ENCODE results near the gene ADARB2.

DNA sequence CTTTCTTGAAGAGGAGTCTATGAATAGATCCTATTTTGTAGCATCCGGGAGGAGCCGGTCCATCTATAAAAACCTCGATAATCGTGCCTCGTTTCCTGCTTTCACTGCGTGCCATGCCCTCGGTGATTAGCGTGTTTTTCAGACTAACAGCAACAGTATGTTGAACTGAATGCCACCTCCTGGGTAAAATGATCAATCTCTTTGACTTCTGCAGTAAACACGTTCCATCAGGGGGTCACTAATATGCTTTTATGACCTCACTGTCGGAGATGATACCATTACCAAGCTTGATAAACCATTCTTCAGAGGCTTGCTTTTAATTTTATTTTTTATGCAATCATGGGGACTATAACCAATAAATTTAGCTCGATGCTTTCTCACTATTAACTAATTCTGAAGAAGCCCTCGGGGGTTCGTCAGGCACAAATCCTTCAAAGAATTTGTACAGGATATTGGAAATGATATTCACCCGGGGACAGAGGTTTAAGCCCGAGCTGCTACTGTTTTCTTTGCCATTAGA lies 228.3 kb downstream of the ADARB2 start:
- TF ChIP-seq POLR2AphosphoS5 (IDR thresholded peaks at IDR 0.05): no peak
- TF ChIP-seq, protein P1, sequence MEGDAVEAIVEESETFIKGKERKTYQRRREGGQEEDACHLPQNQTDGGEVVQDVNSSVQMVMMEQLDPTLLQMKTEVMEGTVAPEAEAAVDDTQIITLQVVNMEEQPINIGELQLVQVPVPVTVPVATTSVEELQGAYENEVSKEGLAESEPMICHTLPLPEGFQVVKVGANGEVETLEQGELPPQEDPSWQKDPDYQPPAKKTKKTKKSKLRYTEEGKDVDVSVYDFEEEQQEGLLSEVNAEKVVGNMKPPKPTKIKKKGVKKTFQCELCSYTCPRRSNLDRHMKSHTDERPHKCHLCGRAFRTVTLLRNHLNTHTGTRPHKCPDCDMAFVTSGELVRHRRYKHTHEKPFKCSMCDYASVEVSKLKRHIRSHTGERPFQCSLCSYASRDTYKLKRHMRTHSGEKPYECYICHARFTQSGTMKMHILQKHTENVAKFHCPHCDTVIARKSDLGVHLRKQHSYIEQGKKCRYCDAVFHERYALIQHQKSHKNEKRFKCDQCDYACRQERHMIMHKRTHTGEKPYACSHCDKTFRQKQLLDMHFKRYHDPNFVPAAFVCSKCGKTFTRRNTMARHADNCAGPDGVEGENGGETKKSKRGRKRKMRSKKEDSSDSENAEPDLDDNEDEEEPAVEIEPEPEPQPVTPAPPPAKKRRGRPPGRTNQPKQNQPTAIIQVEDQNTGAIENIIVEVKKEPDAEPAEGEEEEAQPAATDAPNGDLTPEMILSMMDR (IDR thresholded peaks at IDR 0.05): no peak
- TF ChIP-seq POLR2A (IDR thresholded peaks at IDR 0.05): no peak
